NCI-H2227 treated with DMSO at 0.1 percent for 48 hours (cell line): ENCODE data around the gene TMEM163.
"Not testable (repeated sequence)": the region's sequence is repeated elsewhere in the genome, so short reads cannot be mapped to it uniquely, and the experiment has no call there.

ENCODE experiments used
- DNase-seq: peaks from one replicate; lab custom pipeline; 2025; lab: John Stamatoyannopoulos, UW

Gene TMEM163

GRCh38 chr2:134489732-134490384 lies 228.9 kb downstream of the TMEM163 start:
- no peak for DNase-seq

- no peak for DNase-seq
Measured at GRCh38 chr2:134482766-134483340, 235.9 kb downstream of the TMEM163 start.

GRCh38 chr2:134482131-134482723 lies 236.6 kb downstream of the TMEM163 start:
- DNase-seq: no peak

GRCh38 chr2:134479696-134480330 lies 239.0 kb downstream of the TMEM163 start:
- no peak for DNase-seq

GRCh38 chr2:134476982-134477381 lies 241.8 kb downstream of the TMEM163 start:
- DNase-seq: not testable (repeated sequence)

- no peak for DNase-seq
Measured at GRCh38 chr2:134470561-134471168, 248.1 kb downstream of the TMEM163 start.

GRCh38 chr2:134469516-134470115 lies 249.2 kb downstream of the TMEM163 start:
- DNase-seq: no peak

GRCh38 chr2:134468776-134469175 lies 250.0 kb downstream of the TMEM163 start:
- DNase-seq: no peak

- DNase-seq: no peak
Measured at GRCh38 chr2:134468164-134468563, 250.6 kb downstream of the TMEM163 start.

GRCh38 chr2:134466141-134466540 lies 252.7 kb downstream of the TMEM163 start:
- peak; percentile 43 for DNase-seq

- DNase-seq: no peak
Measured at GRCh38 chr2:134465228-134466105, 253.3 kb downstream of the TMEM163 start.

GRCh38 chr2:134463699-134464022 lies 255.1 kb downstream of the TMEM163 start:
- no peak for DNase-seq

- DNase-seq: no peak
Measured at GRCh38 chr2:134462791-134463698, 255.8 kb downstream of the TMEM163 start.

- no peak for DNase-seq
Measured at GRCh38 chr2:134462275-134462674, 256.5 kb downstream of the TMEM163 start.

- no peak for DNase-seq
Measured at GRCh38 chr2:134461511-134461910, 257.3 kb downstream of the TMEM163 start.

GRCh38 chr2:134460583-134460998 lies 258.2 kb downstream of the TMEM163 start:
- DNase-seq: peak; percentile 68

- no peak for DNase-seq
Measured at GRCh38 chr2:134459706-134460406, 258.9 kb downstream of the TMEM163 start.

GRCh38 chr2:134458950-134459349 lies 259.9 kb downstream of the TMEM163 start:
- DNase-seq: no peak

GRCh38 chr2:134458473-134458853 lies 260.3 kb downstream of the TMEM163 start:
- no peak for DNase-seq
